ENCODE measurements around the gene CTNNA2. TPM values are rescaled to one million over a fixed set of nuclear protein-coding genes. Genes with fewer than 3 reads are reported as not detected.

The CTNNA2 gene
- total and polyA plus RNA-seq, 9 of the 15 experiments (the other 6 are each of a cell fraction or from before 2014, with no cell fraction given), result 0.03 to 0.40 (median 0.15) TPM

- TF ChIP-seq CREB3L1 (IDR thresholded peaks at IDR 0.05; ENCODE audit: borderline replicate concordance, low read depth), result peak; percentile 31; the same call in 1 of the 2 replicates
- peak; percentile 39; the same call in 1 of the 2 replicates for TF ChIP-seq CXXC5 (CRISPR knock-in tag; IDR thresholded peaks at IDR 0.05)
- TF ChIP-seq RCOR1 (IDR thresholded peaks at IDR 0.05; ENCODE audit: borderline replicate concordance in 1 of 2, low read depth in 2 of 2, low read length in 2 of 2), result peak in 1 of 2 experiments; percentile 58; a peak in 1 of 4 replicates
- TF ChIP-seq CTBP1 (IDR thresholded peaks at IDR 0.05; ENCODE audit: borderline replicate concordance), result peak; percentile 83
- TF ChIP-seq HDAC6 (IDR thresholded peaks at IDR 0.05; ENCODE audit: low read depth, low read length), result no peak
- TF ChIP-seq HMBOX1 (IDR thresholded peaks at IDR 0.05), result peak; percentile 68
- peak; percentile 78; the same call in 1 of the 2 replicates for TF ChIP-seq SOX6 (IDR thresholded peaks at IDR 0.05)
- peak; percentile 35; the same call in 1 of the 2 replicates for TF ChIP-seq MTA2 (IDR thresholded peaks at IDR 0.05; ENCODE audit: low read depth)
- TF ChIP-seq PCBP2 (IDR thresholded peaks at IDR 0.05; ENCODE audit: low read depth, low read length, poor library complexity, severe bottlenecking), result no peak
- TF ChIP-seq CCNT2 (IDR thresholded peaks at IDR 0.05; ENCODE audit: borderline replicate concordance, extremely low read depth, insufficient read length, low read depth, low read length), result peak; percentile 7
- no peak for TF ChIP-seq MAX (CRISPR knock-in tag; IDR thresholded peaks at IDR 0.05)
Measured at GRCh38 chr2:80247339-80247738, 734.5 kb downstream of the CTNNA2 start (continued).

Data from K562 (cell line).